MCF 10A (cell line): ENCODE measurements around the gene AFDN. TPM values are rescaled to one million over a fixed set of nuclear protein-coding genes. Genes with fewer than 3 reads are reported as not detected.

Experiments used
- BruUV-seq: library from RNA; stranded (reverse); fragments of 400-500 nt; replicated peaks from 2 replicates; lab custom pipeline; 2021; lab: Mats Ljungman, UMichigan
- CTCF ChIA-PET: fragments of 300-600 bp; sonication (Branson Sonifier 250); formaldehyde crosslinking; extraction: SDS; loops from one replicate; lab custom pipeline; 2021; ENCODE audit warnings: antibody characterized with exemption, inconsistent platforms; lab: Yijun Ruan, JAX
- POLR2A ChIA-PET: fragments of 300-600, 350-650 bp; sonication (Branson Sonifier 250); formaldehyde crosslinking; extraction: SDS; loops from one replicate; lab custom pipeline; 2020; ENCODE audit warnings: antibody characterized with exemption, inconsistent platforms; lab: Yijun Ruan, JAX
- DNase-seq: peaks from one replicate; pipeline ENCODE4 v3.0.0-alpha.2; 2018; ENCODE audit not compliant: unreplicated experiment
- H3K27ac Mint-ChIP-seq: one replicate; pipeline ENCODE4 v1.8.0; 2022; ENCODE audit warnings: mild to moderate bottlenecking, low read depth, mixed read lengths; ENCODE audit not compliant: unreplicated experiment
- H3K27me3 Mint-ChIP-seq: one replicate; pipeline ENCODE4 v1.8.0; 2022; ENCODE audit warnings: mixed read lengths; ENCODE audit not compliant: insufficient read depth, unreplicated experiment
- H3K36me3 Mint-ChIP-seq: one replicate; pipeline ENCODE4 v1.8.0; 2022; ENCODE audit warnings: mild to moderate bottlenecking, moderate library complexity, mixed read lengths; ENCODE audit not compliant: insufficient read depth, unreplicated experiment
- H3K4me1 Mint-ChIP-seq: one replicate; pipeline ENCODE4 v1.8.0; 2022; ENCODE audit warnings: mixed read lengths; ENCODE audit not compliant: insufficient read depth, unreplicated experiment
- H3K4me3 Mint-ChIP-seq: one replicate; pipeline ENCODE4 v1.8.0; 2022; ENCODE audit warnings: mild to moderate bottlenecking, moderate library complexity, mixed read lengths; ENCODE audit not compliant: unreplicated experiment
- H3K9me3 Mint-ChIP-seq: one replicate; pipeline ENCODE4 v1.8.0; 2022; ENCODE audit warnings: mixed read lengths; ENCODE audit not compliant: unreplicated experiment
- CTCF ChIP-seq: fragments of 200-600 bp; IDR thresholded peaks from one replicate; pipeline ENCODE4 v1.8.0; 2022; ENCODE audit warnings: antibody characterized with exemption, mild to moderate bottlenecking; ENCODE audit not compliant: unreplicated experiment
- intact Hi-C: fragments of 100-400 bp; cut with micrococcal nuclease; formaldehyde crosslinking; loops from 2 replicates; pipeline ENCODE4 v1.14.1; 2022
- total RNA-seq: library from RNA; stranded (reverse); gene quantifications from 2 replicates; pipeline ENCODE4 v1.2.3, GENCODE V29; 2022

Gene AFDN
- total RNA-seq, 1 experiment from 2014 or later: 115 TPM

GRCh38 chr6:168021581-168021980 is 194.9 kb downstream of the AFDN start:
- Mint-ChIP-seq H3K4me3 (no peak overlapping the region), H3K9me3 (peaks cover 10% of the 10 kb centered on the region), H3K27ac (no peak overlapping the region), H3K27me3 (peaks cover 39% of the 10 kb centered on the region), H3K36me3 (no peaks in the 10 kb centered on the region), H3K4me1 (peaks cover 6% of the 10 kb centered on the region)
- no peak for TF ChIP-seq CTCF
- BruUV-seq: no TSS peak
- ChIA-PET POLR2A (no interaction called here), CTCF (no interaction called here)
- intact Hi-C loops: no loop called here
- DNase-seq: no peak

Other genes starting within 250 kb of the AFDN start
- not detected in 2 replicates for gene KIF25, start 170.8 kb downstream of the AFDN start, total RNA-seq